ENCODE data around the gene EIF4A3.
"Not testable (repeated sequence)": the region's sequence is repeated elsewhere in the genome, so short reads cannot be mapped to it uniquely, and the experiment has no call there.

The EIF4A3 gene

GRCh38 chr17:80099291-80100034 is 47.5 kb downstream of the EIF4A3 start:
- DNase-seq (ENCODE audit: low spot score), result no peak

DNA sequence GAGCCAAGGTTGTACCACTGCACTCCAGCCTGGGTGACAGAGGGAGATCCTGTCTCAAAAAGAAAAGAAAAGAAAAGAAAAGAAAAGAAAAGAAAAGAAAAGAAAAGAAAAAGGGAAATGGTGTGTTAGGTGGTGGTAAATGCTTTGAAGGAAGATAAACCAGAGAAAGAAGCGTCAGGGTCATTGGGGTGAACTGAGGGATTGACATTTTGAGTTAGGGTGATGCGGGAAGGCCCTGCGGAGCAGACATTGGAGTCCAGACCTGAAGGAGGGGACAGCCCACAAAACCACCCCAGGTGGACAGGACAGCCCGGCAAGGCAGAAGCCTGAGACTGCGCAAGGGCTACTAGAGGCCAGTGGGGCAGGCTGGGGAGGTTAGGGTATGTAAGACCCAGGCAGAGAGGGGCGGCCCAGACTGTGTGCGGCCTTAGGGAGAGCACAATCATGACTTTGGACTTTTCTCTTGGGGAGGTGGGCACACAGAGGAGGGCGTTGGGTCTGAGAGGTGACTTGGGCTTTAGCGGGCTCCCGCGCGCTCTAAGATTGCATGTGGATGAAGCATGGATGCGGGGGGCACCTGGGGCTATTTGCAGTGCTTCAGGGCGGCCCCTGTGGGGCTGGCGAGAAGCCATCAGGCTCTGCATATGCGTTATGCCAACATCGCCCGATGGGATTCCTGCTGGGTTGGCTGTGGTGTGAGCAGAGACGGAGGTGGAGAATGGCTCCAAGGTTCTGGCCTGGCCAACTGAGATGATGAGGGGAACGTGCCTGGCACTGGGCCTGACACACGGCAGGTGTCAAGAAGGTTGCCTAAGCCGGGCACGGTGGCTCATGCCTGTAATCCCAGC is 48.9 kb downstream of the EIF4A3 start:
- no peak for DNase-seq (ENCODE audit: low spot score)

DNA sequence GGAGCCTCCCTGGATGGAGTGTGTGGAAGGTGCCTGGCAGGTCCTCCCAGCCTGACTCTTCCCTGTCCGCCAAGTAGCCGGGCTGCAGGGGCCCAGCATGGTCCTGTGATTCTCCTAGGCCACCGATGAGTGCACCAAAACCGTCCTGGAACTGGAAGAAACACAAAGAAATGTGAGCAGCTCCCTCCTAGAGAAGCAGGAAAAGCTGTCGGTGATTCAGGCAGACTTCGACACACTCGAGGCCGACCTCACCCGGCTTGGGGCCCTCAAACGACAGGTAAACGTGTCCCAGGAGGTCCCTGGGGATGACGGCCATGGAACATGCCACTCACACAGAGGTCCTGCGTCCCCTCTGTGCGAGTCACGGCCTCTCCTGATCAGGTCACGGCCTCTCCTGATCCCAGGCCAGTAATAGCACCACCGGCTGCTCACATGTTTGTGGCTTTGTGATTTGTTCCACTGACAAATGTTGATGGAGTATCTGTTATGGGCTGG is 49.8 kb downstream of the EIF4A3 start:
- DNase-seq (ENCODE audit: low spot score), result no peak

DNA sequence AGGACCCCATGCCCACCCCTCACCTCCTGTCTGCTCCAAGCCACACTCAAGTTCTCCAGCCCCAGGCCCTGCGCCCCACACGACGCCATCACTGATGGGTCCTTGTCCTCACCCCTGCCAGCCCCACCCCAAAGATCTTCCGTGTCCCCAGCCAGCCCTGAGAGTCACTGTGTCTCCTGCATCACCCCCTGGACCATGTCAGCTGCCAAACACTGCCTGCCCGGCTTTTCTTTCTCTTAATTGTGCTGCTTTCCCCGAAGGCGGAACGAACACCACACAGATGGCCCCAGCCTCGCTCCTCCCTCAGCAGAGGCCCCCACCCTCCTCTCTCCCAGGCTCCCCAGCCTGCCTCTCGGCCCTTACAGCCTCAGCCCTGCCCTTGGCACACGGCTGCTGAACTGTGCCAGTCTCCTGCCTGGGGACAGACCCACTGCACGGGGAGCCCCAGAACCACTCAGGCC is 50.3 kb downstream of the EIF4A3 start:
- no peak for DNase-seq (ENCODE audit: low spot score)

- no peak for DNase-seq (ENCODE audit: low spot score)
These were observed 51.0 kb downstream of the EIF4A3 start for GRCh38 chr17:80095844-80096475.

DNA sequence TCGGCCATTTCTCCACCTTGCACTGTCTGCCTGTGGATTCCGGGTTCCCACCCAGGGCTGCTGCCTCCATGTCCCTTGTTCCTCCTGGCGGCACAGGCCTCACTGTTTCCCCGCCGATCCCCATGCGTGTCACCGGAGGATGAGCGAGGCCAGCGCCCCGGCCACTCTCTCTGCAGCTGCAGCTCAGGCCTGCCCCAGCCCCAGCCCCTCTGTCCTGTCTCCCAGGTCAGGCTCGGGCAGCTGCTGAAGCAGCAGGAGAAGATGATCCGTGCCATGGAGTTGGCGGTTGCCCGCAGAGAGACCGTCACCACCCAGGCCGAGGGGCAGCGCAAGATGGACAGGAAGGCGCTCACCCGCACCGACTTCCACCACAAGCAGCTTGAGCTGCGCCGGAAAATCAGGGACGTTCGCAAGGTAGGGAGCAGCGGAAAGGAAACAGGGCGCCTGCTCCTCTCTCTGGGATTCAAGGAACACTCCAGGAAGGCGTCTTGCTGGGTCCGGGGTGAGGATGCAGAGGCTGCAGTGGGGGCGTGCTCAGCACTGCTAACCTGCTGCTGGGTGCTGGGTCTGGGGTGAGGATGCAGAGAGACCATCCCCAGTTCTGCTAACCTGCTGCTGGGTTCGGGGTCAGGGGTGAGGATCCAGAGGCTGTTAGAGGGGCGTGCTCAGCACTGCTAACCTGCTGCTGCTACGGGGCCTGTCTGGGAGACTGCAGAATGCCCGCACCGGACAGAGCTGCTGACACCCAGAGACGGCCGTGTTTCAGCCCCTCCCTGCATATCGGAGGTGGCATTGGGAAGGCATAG is 51.7 kb downstream of the EIF4A3 start:
- no peak for DNase-seq (ENCODE audit: low spot score)

- DNase-seq (ENCODE audit: low spot score), result no peak
These were observed 54.0 kb downstream of the EIF4A3 start for GRCh38 chr17:80092959-80093358.

- DNase-seq (ENCODE audit: low spot score), result no peak
These were observed 55.6 kb downstream of the EIF4A3 start for GRCh38 chr17:80091376-80091775.

- not testable (repeated sequence) for DNase-seq (ENCODE audit: low spot score)
These were observed 56.8 kb downstream of the EIF4A3 start for GRCh38 chr17:80090164-80090563.

DNA sequence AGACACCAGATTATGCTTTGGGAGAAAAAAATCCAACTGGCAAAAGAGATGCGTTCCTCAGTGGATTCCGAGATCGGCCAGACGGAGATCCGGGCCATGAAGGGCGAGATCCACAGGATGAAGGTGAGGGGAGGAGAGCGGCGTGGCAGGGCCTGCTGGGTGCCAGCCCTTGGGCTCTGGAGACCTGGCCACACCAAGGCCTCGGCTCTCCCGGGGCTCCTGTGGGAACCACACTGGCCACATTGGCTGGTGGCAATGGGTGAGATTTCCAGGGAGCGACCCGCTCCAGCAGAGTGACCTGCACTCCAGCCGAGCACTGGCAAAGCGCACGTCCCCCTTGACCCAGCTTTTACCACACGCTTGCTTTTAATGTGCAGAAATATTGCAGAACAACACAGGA is 57.2 kb downstream of the EIF4A3 start:
- no peak for DNase-seq (ENCODE audit: low spot score)

GRCh38 chr17:80087346-80088265 is 59.3 kb downstream of the EIF4A3 start:
- no peak for DNase-seq (ENCODE audit: low spot score)

GRCh38 chr17:80086616-80087015 is 60.3 kb downstream of the EIF4A3 start:
- DNase-seq (ENCODE audit: low spot score), result no peak

- DNase-seq (ENCODE audit: low spot score), result no peak
These were observed 60.8 kb downstream of the EIF4A3 start for GRCh38 chr17:80086081-80086480.

DNA sequence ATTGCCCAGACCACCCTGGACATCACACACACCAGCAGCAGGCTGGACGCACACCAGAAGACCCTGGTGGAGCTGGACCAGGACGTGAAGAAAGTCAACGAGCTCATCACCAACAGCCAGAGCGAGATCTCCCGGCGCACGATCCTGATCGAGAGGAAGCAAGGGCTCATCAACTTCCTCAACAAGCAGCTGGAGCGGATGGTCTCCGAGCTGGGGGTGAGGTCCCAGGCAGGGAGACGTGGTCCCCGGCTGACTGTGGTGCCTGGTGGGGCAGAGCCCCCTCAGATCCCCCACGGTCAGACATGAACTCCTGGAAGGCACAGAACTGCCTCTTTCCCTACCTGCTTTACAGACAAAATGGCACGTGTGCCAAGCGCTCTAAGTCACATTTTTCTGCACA is 62.2 kb downstream of the EIF4A3 start:
- no peak for DNase-seq (ENCODE audit: low spot score)
